Measurements from ENCODE around the gene ABI3BP.
"Not testable (repeated sequence)": the region's sequence is repeated elsewhere in the genome, so short reads cannot be mapped to it uniquely, and the experiment has no call there.

The ABI3BP gene

GRCh38 chr3:100993309-100993708 lies at the start of gene ABI3BP:
ABI3BP (minus strand) TSS chr3:100993421; CDS start chr3:100993384, 37 bp downstream.
- no peak for DNase-seq (ENCODE audit: low read depth)

- DNase-seq (ENCODE audit: low read depth), result no peak
Observed at GRCh38 chr3:101039285-101039684, 46.1 kb upstream of the ABI3BP start.

- no peak for DNase-seq (ENCODE audit: low read depth)
Observed at GRCh38 chr3:101038880-101039279, 45.7 kb upstream of the ABI3BP start.

GRCh38 chr3:101038393-101038792 lies 45.2 kb upstream of the ABI3BP start:
- no peak for DNase-seq (ENCODE audit: low read depth)

GRCh38 chr3:101037613-101038012 lies 44.4 kb upstream of the ABI3BP start:
- DNase-seq (ENCODE audit: low read depth), result no peak

- DNase-seq (ENCODE audit: low read depth), result no peak
Observed at GRCh38 chr3:101036676-101037075, 43.5 kb upstream of the ABI3BP start.

GRCh38 chr3:101036213-101036618 lies 43.0 kb upstream of the ABI3BP start:
- no peak for DNase-seq (ENCODE audit: low read depth)

- no peak for DNase-seq (ENCODE audit: low read depth)
Observed at GRCh38 chr3:101027286-101027685, 34.1 kb upstream of the ABI3BP start.

GRCh38 chr3:101026881-101027280 lies 33.7 kb upstream of the ABI3BP start:
- DNase-seq (ENCODE audit: low read depth), result no peak

GRCh38 chr3:101026244-101026643 lies 33.0 kb upstream of the ABI3BP start:
- DNase-seq (ENCODE audit: low read depth), result no peak

- no peak for DNase-seq (ENCODE audit: low read depth)
Observed at GRCh38 chr3:101020351-101021015, 27.3 kb upstream of the ABI3BP start.

- DNase-seq (ENCODE audit: low read depth), result no peak
Observed at GRCh38 chr3:101017017-101017416, 23.8 kb upstream of the ABI3BP start.

- DNase-seq (ENCODE audit: low read depth), result not testable (repeated sequence)
Observed at GRCh38 chr3:101012312-101012711, 19.1 kb upstream of the ABI3BP start.

GRCh38 chr3:101011136-101011535 lies 17.9 kb upstream of the ABI3BP start:
- DNase-seq (ENCODE audit: low read depth), result no peak

GRCh38 chr3:101010296-101010695 lies 17.1 kb upstream of the ABI3BP start:
- DNase-seq (ENCODE audit: low read depth), result no peak

GRCh38 chr3:101009386-101009785 lies 16.2 kb upstream of the ABI3BP start:
- DNase-seq (ENCODE audit: low read depth), result no peak

- no peak for DNase-seq (ENCODE audit: low read depth)
Observed at GRCh38 chr3:100999160-100999559, 5.9 kb upstream of the ABI3BP start.

- no peak for DNase-seq (ENCODE audit: low read depth)
Observed at GRCh38 chr3:100994809-100995208, 1.6 kb upstream of the ABI3BP start.

- DNase-seq (ENCODE audit: low read depth), result no peak
Observed at GRCh38 chr3:100994187-100994586, 966 bp upstream of the ABI3BP start.

GRCh38 chr3:100992231-100993012 lies 799 bp downstream of the ABI3BP start:
- no peak for DNase-seq (ENCODE audit: low read depth)

GRCh38 chr3:100988080-100988479 lies 5.1 kb downstream of the ABI3BP start:
- DNase-seq (ENCODE audit: low read depth), result no peak

- no peak for DNase-seq (ENCODE audit: low read depth)
Observed at GRCh38 chr3:100984308-100984707, 8.9 kb downstream of the ABI3BP start.

- DNase-seq (ENCODE audit: low read depth), result no peak
Observed at GRCh38 chr3:100982710-100983109, 10.5 kb downstream of the ABI3BP start.

Data from stimulated activated CD8-positive, alpha-beta memory T cell treated with anti-CD3 and anti-CD28 coated beads, Interleukin-12 subunit alpha, Interleukin-12 subunit beta, amount 100 ng/mL, for 1 hour (primary cell).